GM12878 (cell line): ENCODE results near the gene SIL1. TPM values are rescaled to one million over a fixed set of nuclear protein-coding genes. Genes with fewer than 3 reads are reported as not detected.

Experiments
- ATAC-seq: fragments of 200-7000 bp; cut with Tn5 transposase; 3 replicates; pipeline ENCODE4 v1.9.1; 2020; ENCODE audit warnings: mild to moderate bottlenecking, moderate library complexity
- BruUV-seq: library from RNA; stranded (reverse); fragments of 400-500 nt; replicated peaks from 2 replicates; lab custom pipeline; 2021; lab: Mats Ljungman, UMichigan
- CTCF ChIA-PET: fragments of 300-600 bp; sonication (Branson Sonifier 250); formaldehyde crosslinking; extraction: SDS; loops from one replicate; lab custom pipeline; 2021; ENCODE audit warnings: inconsistent platforms; lab: Yijun Ruan, JAX
- POLR2A ChIA-PET: fragments of 350-600 bp; formaldehyde crosslinking; extraction: SDS; loops from one replicate; lab custom pipeline; 2021; ENCODE audit warnings: inconsistent platforms; lab: Charles Lee
- RAD21 ChIA-PET: fragments of 300-600 bp; sonication (Branson Sonifier 250); formaldehyde crosslinking; loops from one replicate; lab custom pipeline; 2023; ENCODE audit warnings: antibody characterized with exemption; ENCODE audit not compliant: unreplicated experiment; lab: Charles Lee
- SMC1A ChIA-PET: fragments of 300-600 bp; sonication (Branson Sonifier 250); formaldehyde crosslinking; loops from one replicate; lab custom pipeline; 2023; ENCODE audit not compliant: unreplicated experiment, uncharacterized antibody; lab: Charles Lee
- DNase-seq: peaks from one replicate; pipeline ENCODE4 v3.0.0-alpha.2; 2011; ENCODE audit warnings: low read depth, low spot score
- FAIRE-seq: peaks from 3 replicates; lab custom pipeline; 2011; peaks lifted over from hg19 to GRCh38; lab: Jason Lieb, UNC
- H2AFZ ChIP-seq: 2 replicates; pipeline ENCODE4 v1.6.0; 2011; ENCODE audit warnings: low read depth, low read length, control low read depth; ENCODE audit not compliant: control insufficient read depth
- H3K27ac ChIP-seq: 2 replicates; pipeline ENCODE4 v1.5.1; 2011; ENCODE audit warnings: control low read depth; ENCODE audit not compliant: control insufficient read depth, insufficient read depth
- H3K27me3 ChIP-seq, 2 experiments: replicated peaks in 1 of 2; 2 replicates each; pipeline versions ENCODE4 v1.6.0 to v1.6.1; 2011; ENCODE audit warnings: low read length in 1 of 2; ENCODE audit not compliant: control insufficient read depth in 2 of 2, insufficient read depth in 2 of 2
- H3K36me3 ChIP-seq, 2 experiments: 2 replicates each; pipeline ENCODE4 v1.5.1; 2011; ENCODE audit warnings: low read length in 1 of 2; ENCODE audit not compliant: control insufficient read depth in 2 of 2, insufficient read depth in 2 of 2
- H3K4me1 ChIP-seq: 2 replicates; pipeline ENCODE4 v1.6.1; 2011; ENCODE audit warnings: mild to moderate bottlenecking, low read length, moderate library complexity, mixed read lengths; ENCODE audit not compliant: control insufficient read depth, insufficient read depth
- H3K4me2 ChIP-seq: 2 replicates; pipeline ENCODE4 v1.6.0; 2011; ENCODE audit warnings: control low read depth; ENCODE audit not compliant: control insufficient read depth, insufficient read depth
- H3K4me3 ChIP-seq: fragments of 200-600 bp; sonication (generic); 2 replicates; pipeline ENCODE4 v1.5.1; 2016
- H3K79me2 ChIP-seq: 2 replicates; pipeline ENCODE4 v1.6.0; 2011; ENCODE audit warnings: low read length; ENCODE audit not compliant: control insufficient read depth, insufficient read depth
- H3K9ac ChIP-seq: 2 replicates; pipeline ENCODE4 v1.8.0; 2011; ENCODE audit warnings: low read length, control low read depth, mixed read lengths; ENCODE audit not compliant: control insufficient read depth, insufficient read depth
- H3K9me3 ChIP-seq: replicated peaks from 3 replicates; pipeline ENCODE4 v1.5.1; 2011; ENCODE audit warnings: mild to moderate bottlenecking, low read length; ENCODE audit not compliant: control insufficient read depth, insufficient read depth
- H4K20me1 ChIP-seq: 2 replicates; pipeline ENCODE4 v1.6.0; 2011; ENCODE audit not compliant: control insufficient read depth, insufficient read depth
- BRCA1 ChIP-seq: IDR thresholded peaks from 2 replicates; pipeline ENCODE4 v1.6.1; 2011; ENCODE audit warnings: low read depth, low read length, improper control_type of control experiment
- FOXK2 ChIP-seq: fragments of 450-650 bp; IDR thresholded peaks from 2 replicates; pipeline ENCODE4 v1.6.1; 2017; ENCODE audit warnings: mild to moderate bottlenecking, moderate library complexity
- MEF2A ChIP-seq: IDR thresholded peaks from 2 replicates; pipeline ENCODE4 v1.6.1; 2011; ENCODE audit warnings: low read depth, mild to moderate bottlenecking, low read length, moderate library complexity; ENCODE audit not compliant: insufficient read depth
- NR2C2 ChIP-seq: IDR thresholded peaks from 2 replicates; pipeline ENCODE4 v1.6.1; 2011; ENCODE audit warnings: borderline replicate concordance, low read depth; ENCODE audit not compliant: control insufficient read depth, insufficient read length
- PML ChIP-seq: IDR thresholded peaks from 2 replicates; pipeline ENCODE4 v1.6.1; 2012; ENCODE audit warnings: low read length, inconsistent platforms
- POLR2AphosphoS5 ChIP-seq: IDR thresholded peaks from 2 replicates; pipeline ENCODE4 v1.6.1; 2011; ENCODE audit warnings: mild to moderate bottlenecking, low read length, inconsistent platforms
- ZNF207 ChIP-seq: fragments of 450-650 bp; IDR thresholded peaks from 2 replicates; pipeline ENCODE4 v1.6.1; 2014; ENCODE audit warnings: antibody characterized with exemption, mild to moderate bottlenecking, borderline replicate concordance
- ZNF24 ChIP-seq: fragments of 450-650 bp; IDR thresholded peaks from 2 replicates; pipeline ENCODE4 v1.6.1; 2017; ENCODE audit warnings: antibody characterized with exemption, mild to moderate bottlenecking
- WGBS: methylation state at CpG from one replicate; pipeline ENCODE4 v1.1.6; 2016; ENCODE audit warnings: low lambda C conversion rate; ENCODE audit not compliant: insufficient replicate concordance, insufficient coverage; ENCODE audit errors: missing lambda C conversion rate; 5-methylcytosine and 5-hydroxymethylcytosine counted together
- in situ Hi-C: fragments of 300-500 bp; cut with MboI; formaldehyde crosslinking; loops from 9 replicates; pipeline ENCODE4 v1.14.3; 2018; ENCODE audit warnings: mixed read lengths
- intact Hi-C: fragments of 100-400 bp; cut with micrococcal nuclease; formaldehyde crosslinking; loops from one replicate; pipeline ENCODE4 v1.14.2; 2022; ENCODE audit not compliant: unreplicated experiment
- polyA plus RNA-seq, 11 experiments: library from polyadenylated mRNA; depleted of rRNA in 4 of 11; unstranded in 6 of 11; stranded (reverse) in 5 of 11; fragments of >200 nt; fragmentation: Nextera tagmentation in 4 of 11; fragmentation: Illumina TruSeq in 1 of 11; extraction: Ambion mirVana in 4 of 11; extraction: Trizol in 1 of 11; gene quantifications; 1 replicate in 1 of 11; 2 replicates in 10 of 11; pipeline versions ENCODE4 v1.2.1 to v1.2.3, GENCODE V29; 2011 to 2016; ENCODE audit warnings: inconsistent platforms in 2 of 11, missing spikeins in 2 of 11, low read depth in 1 of 11
- total RNA-seq, 4 experiments: library from RNA; depleted of rRNA in 3 of 4; stranded (reverse); fragments of >200 nt in 3 of 4; fragmentation: Illumina TruSeq in 1 of 4; extraction: Trizol in 1 of 4; gene quantifications; 2 replicates each; pipeline versions ENCODE4 v1.2.1 to v1.2.3, GENCODE V29; 2013 to 2021
- TF ChIP-seq, protein P1 (sequence below): fragments of 450-650 bp; IDR thresholded peaks from 2 replicates; pipeline ENCODE4 v1.6.1; 2016; ENCODE audit warnings: mild to moderate bottlenecking, moderate library complexity, borderline replicate concordance
- TF ChIP-seq, protein P2 (sequence below): fragments of 450-650 bp; IDR thresholded peaks from 2 replicates; pipeline ENCODE4 v1.6.1; 2017; ENCODE audit warnings: mild to moderate bottlenecking, moderate library complexity

The SIL1 gene
- total and polyA plus RNA-seq, 10 of the 15 experiments (the other 5 are each of a cell fraction or from before 2014, with no cell fraction given) = 4.1 to 49.8 (median 29.4) TPM

DNA sequence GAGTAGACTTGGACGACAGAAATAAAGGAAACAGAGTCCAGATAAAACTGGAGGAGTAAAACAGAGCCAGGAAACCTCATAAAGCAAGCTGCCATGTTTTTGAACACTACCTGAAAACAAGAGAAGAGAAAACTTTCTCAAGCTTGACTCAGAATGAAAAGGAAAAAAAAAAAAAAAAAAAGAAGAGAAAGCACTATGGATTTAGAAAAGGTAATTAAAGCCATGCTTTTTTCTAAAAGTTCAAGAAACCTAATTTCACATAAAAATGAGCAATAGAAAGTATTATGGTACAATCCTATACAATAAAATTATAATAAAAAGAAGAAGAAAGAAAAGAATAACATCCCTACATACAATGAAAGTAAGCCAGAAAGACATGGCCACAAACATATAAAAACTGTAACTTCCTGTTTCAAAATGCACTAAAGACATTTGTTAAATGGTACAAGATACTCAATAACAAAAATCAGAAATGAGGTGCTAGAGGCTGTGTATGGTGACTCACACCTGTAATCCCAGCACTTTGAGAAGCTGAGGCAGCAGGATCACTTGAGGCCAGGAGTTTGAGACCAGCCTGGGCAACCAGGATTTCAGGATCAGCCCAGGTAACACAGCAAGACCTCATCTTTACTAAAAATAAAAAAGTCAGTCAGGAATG lies 129.5 kb downstream of the SIL1 start (continued):
- TF ChIP-seq MEF2A (no peak), ZNF207 (no peak), NR2C2 (no peak)

DNA sequence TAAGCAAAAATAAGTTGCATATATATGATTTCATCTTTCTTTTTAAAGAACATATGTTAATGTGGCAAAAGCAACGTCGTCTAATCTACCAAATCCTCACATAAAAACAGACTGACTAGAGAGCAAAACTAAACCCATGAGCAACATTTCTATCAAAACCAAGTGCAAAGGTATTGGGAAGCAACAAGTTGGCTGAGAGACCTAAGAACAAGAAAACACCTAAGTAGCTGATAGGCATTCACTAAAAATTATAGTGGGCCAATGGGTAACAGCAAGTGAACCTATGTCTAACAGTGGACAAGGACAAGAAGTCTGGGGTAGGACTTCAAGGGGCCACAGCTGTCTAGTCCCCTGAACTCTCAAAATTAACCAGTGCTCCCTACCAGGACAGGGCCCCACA lies 130.1 kb downstream of the SIL1 start:
- Histone ChIP-seq H3K27me3 (no peaks in the 10 kb centered on the region), H4K20me1 (no peaks in the 10 kb centered on the region), H3K79me2 (no peaks in the 10 kb centered on the region; the same call in none of the 2 replicates), H3K9ac (peak overlapping the region; percentile 48; the same call in 1 of the 2 replicates), H3K4me2 (peak overlapping the region; percentile 85), H2AFZ (peak overlapping the region; percentile 63), H3K4me3 (no peak overlapping the region; the same call in 1 of the 2 replicates), H3K36me3 (no peaks in the 10 kb centered on the region; a peak in 1 of 4 replicates), H3K4me1 (peaks cover 17% of the 10 kb centered on the region), H3K9me3 (no peaks in the 10 kb centered on the region), H3K27ac (peak overlapping the region; percentile 67)
- ChIA-PET RAD21 (interaction anchor here (0.9 kb wide), 2 partner anchors 183 to 274 kb away, joined by 3 read pairs; partner anchors contain the start of gene PAIP2), SMC1A (no interaction called here), CTCF (interaction anchor here (0.6 to 1.3 kb wide), 2 partner anchors 13 to 189 kb away, joined by 3 read pairs; no protein-coding TSS in a partner anchor), POLR2A (interaction anchor here (0.6 kb wide), 1 partner anchor 64 kb away, joined by 5 read pairs; no protein-coding TSS in a partner anchor)
- WGBS = 98% methylated on average over 2 of the region's 2 CpGs
- in situ Hi-C loops = no loop called here
- ATAC-seq = peak; percentile 52
- DNase-seq = no peak
- intact Hi-C loops = no loop called here
- no peak for FAIRE-seq
- no TSS peak for BruUV-seq
- TF ChIP-seq FOXK2 = no peak
- TF ChIP-seq PML = no peak
- no peak for TF ChIP-seq BRCA1
- TF ChIP-seq, protein P1, sequence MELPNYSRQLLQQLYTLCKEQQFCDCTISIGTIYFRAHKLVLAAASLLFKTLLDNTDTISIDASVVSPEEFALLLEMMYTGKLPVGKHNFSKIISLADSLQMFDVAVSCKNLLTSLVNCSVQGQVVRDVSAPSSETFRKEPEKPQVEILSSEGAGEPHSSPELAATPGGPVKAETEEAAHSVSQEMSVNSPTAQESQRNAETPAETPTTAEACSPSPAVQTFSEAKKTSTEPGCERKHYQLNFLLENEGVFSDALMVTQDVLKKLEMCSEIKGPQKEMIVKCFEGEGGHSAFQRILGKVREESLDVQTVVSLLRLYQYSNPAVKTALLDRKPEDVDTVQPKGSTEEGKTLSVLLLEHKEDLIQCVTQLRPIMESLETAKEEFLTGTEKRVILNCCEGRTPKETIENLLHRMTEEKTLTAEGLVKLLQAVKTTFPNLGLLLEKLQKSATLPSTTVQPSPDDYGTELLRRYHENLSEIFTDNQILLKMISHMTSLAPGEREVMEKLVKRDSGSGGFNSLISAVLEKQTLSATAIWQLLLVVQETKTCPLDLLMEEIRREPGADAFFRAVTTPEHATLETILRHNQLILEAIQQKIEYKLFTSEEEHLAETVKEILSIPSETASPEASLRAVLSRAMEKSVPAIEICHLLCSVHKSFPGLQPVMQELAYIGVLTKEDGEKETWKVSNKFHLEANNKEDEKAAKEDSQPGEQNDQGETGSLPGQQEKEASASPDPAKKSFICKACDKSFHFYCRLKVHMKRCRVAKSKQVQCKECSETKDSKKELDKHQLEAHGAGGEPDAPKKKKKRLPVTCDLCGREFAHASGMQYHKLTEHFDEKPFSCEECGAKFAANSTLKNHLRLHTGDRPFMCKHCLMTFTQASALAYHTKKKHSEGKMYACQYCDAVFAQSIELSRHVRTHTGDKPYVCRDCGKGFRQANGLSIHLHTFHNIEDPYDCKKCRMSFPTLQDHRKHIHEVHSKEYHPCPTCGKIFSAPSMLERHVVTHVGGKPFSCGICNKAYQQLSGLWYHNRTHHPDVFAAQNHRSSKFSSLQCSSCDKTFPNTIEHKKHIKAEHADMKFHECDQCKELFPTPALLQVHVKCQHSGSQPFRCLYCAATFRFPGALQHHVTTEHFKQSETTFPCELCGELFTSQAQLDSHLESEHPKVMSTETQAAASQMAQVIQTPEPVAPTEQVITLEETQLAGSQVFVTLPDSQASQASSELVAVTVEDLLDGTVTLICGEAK = no peak
- TF ChIP-seq, protein P2, sequence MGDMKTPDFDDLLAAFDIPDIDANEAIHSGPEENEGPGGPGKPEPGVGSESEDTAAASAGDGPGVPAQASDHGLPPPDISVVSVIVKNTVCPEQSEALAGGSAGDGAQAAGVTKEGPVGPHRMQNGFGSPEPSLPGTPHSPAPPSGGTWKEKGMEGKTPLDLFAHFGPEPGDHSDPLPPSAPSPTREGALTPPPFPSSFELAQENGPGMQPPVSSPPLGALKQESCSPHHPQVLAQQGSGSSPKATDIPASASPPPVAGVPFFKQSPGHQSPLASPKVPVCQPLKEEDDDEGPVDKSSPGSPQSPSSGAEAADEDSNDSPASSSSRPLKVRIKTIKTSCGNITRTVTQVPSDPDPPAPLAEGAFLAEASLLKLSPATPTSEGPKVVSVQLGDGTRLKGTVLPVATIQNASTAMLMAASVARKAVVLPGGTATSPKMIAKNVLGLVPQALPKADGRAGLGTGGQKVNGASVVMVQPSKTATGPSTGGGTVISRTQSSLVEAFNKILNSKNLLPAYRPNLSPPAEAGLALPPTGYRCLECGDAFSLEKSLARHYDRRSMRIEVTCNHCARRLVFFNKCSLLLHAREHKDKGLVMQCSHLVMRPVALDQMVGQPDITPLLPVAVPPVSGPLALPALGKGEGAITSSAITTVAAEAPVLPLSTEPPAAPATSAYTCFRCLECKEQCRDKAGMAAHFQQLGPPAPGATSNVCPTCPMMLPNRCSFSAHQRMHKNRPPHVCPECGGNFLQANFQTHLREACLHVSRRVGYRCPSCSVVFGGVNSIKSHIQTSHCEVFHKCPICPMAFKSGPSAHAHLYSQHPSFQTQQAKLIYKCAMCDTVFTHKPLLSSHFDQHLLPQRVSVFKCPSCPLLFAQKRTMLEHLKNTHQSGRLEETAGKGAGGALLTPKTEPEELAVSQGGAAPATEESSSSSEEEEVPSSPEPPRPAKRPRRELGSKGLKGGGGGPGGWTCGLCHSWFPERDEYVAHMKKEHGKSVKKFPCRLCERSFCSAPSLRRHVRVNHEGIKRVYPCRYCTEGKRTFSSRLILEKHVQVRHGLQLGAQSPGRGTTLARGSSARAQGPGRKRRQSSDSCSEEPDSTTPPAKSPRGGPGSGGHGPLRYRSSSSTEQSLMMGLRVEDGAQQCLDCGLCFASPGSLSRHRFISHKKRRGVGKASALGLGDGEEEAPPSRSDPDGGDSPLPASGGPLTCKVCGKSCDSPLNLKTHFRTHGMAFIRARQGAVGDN = no peak
- TF ChIP-seq POLR2AphosphoS5 = no peak
- no peak for TF ChIP-seq ZNF24
